Mucosa of descending colon (tissue), 3 donors: Measurements from ENCODE around the gene TSPAN5. TPM values are rescaled to one million over a fixed set of nuclear protein-coding genes. Genes with fewer than 3 reads are reported as not detected.
A peak's percentile ranks its signal among the peaks of the same experiment; 100 is the strongest.

ENCODE experiments used
- ATAC-seq: fragments of 200-7000 bp; cut with Tn5 transposase; one replicate; pipeline ENCODE4 v1.9.1; 2020; ENCODE audit warnings: mild to moderate bottlenecking, moderate library complexity
- DNase-seq, 3 donors: peaks; one replicate each; pipeline ENCODE4 v3.0.0-alpha.2; 2020
- H3K36me3 ChIP-seq: fragments of 200-600 bp; one replicate; pipeline ENCODE4 v1.8.0; 2021; ENCODE audit warnings: low read depth, mild to moderate bottlenecking
- H3K4me1 ChIP-seq: fragments of 200-600 bp; one replicate; pipeline ENCODE4 v1.8.0; 2021; ENCODE audit warnings: low read depth, mild to moderate bottlenecking
- H3K4me3 ChIP-seq: fragments of 200-600 bp; one replicate; pipeline ENCODE4 v1.8.0; 2021; ENCODE audit warnings: mild to moderate bottlenecking
- H3K9me3 ChIP-seq: fragments of 200-600 bp; one replicate; pipeline ENCODE4 v1.8.0; 2021; ENCODE audit warnings: mild to moderate bottlenecking
- intact Hi-C, 2 donors: fragments of 100-400 bp; cut with DNase I in 1 of 2; cut with micrococcal nuclease in 1 of 2; formaldehyde crosslinking; loops; one replicate each; pipeline versions ENCODE4 v1.11.0 to v1.11.1; 2022; cut with DNase I, micrococcal nuclease
- total RNA-seq, 3 donors: library from RNA; stranded (reverse); fragmentation: NEBNext Ultra II Directional in 2 of 3; extraction: Animal tissue kit (Norgen Biotek cat#: 25700) in 2 of 3; gene quantifications; one replicate each; pipeline versions ENCODE4 v1.2.1 to v1.2.4, GENCODE V29; 2021 to 2023
- TF ChIP-seq, protein P1 (sequence below): fragments of 200-600 bp; IDR thresholded peaks from one replicate; pipeline ENCODE4 v1.8.0; 2022; ENCODE audit warnings: antibody characterized with exemption, mild to moderate bottlenecking
- donor health status: DM: no; HTN: no; CAD: no; lungs with moderate emphysema.
- donor health status: DM: no; HTN: no; CAD: no.
- donor health status: DM: no; HTN: yes; CAD: no.

The TSPAN5 gene
- total RNA-seq, 3 donors from 2014 or later, result 3.9 to 11.8 (median 4.9) TPM

DNA sequence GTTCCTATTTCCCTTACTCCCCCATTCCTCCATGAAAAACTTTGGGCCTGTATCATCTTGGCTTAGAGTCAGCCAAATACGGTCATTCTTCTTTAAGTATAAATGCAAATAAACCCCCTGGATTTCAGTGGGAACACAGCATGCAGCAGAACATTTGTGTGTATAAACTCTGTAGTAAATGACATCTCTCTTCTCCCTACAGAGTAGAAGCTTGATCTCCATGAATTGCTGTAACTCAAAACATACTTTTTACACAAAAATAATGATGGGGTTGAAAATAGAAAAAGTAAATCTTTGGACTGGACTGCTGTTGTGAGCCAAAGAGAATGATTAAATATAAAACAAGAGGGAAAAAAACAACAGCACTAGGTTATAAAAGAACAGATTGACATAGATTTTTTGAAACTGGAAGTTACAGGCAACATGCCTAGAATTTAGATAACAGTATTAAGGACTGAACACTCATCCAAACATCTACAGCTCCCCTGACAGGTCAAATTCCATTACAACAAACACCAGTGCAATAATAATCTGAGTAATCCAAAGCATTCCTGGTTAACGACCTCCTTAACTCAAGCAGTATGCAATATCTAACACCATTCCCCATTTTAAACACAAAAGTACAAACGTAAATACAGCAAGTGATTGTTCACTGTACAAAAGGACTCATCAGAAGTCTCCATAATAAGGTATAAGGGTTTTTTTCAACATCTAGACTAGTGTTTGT lies 30.7 kb downstream of the TSPAN5 start:
- Histone ChIP-seq H3K36me3 (no peaks in the 10 kb centered on the region), H3K4me3 (no peak overlapping the region), H3K9me3 (no peaks in the 10 kb centered on the region), H3K4me1 (no peaks in the 10 kb centered on the region)
- intact Hi-C loops, result no loop called here
- TF ChIP-seq, protein P1, sequence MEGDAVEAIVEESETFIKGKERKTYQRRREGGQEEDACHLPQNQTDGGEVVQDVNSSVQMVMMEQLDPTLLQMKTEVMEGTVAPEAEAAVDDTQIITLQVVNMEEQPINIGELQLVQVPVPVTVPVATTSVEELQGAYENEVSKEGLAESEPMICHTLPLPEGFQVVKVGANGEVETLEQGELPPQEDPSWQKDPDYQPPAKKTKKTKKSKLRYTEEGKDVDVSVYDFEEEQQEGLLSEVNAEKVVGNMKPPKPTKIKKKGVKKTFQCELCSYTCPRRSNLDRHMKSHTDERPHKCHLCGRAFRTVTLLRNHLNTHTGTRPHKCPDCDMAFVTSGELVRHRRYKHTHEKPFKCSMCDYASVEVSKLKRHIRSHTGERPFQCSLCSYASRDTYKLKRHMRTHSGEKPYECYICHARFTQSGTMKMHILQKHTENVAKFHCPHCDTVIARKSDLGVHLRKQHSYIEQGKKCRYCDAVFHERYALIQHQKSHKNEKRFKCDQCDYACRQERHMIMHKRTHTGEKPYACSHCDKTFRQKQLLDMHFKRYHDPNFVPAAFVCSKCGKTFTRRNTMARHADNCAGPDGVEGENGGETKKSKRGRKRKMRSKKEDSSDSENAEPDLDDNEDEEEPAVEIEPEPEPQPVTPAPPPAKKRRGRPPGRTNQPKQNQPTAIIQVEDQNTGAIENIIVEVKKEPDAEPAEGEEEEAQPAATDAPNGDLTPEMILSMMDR, result no peak
- DNase-seq, result no peak
- ATAC-seq, result no peak

DNA sequence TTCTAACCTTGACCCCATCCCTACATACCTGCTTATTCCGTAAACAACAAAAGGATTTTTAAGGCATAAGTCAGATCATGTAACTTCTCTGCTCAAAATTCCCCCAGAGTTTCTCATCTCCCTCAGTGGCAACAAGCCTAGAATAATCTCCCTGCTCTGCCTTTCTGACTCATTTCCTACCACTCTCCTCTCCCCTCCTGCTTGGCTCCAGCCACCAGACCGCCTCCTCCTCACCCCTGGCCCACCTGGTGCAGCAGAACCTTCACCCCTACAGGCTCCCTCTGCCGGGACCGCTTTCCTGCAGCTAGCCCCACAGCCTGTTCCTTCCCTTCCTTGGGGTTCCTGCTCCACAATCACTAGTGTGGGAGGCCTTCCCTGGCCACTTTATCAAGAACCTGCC lies 32.1 kb downstream of the TSPAN5 start:
- intact Hi-C loops, result no loop called here
- ATAC-seq (peak; percentile 18), DNase-seq (no peak)
- no peaks in the 10 kb centered on the region for H3K9me3 ChIP-seq
- no peak overlapping the region for H3K4me3 ChIP-seq
- no peaks in the 10 kb centered on the region for H3K4me1 ChIP-seq
- TF ChIP-seq, protein P1, result no peak
- no peaks in the 10 kb centered on the region for H3K36me3 ChIP-seq

DNA sequence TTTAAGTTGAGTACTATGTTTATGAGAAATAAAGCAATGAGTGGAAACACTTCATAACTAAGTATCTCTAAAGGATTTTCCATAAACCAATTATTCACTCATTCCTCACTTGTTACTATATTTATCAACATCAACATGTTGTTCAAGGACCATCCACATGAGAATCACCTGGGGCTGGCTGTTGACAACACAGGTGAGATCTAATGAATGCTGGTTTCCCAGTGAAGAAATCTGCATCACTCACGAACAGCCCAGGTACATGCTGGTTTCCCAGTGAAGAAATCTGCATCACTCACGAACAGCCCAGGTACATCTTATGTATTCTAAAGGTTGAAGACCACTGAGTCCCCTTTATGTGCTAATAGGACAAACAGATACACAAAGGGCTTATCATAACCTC lies 32.5 kb downstream of the TSPAN5 start:
- Histone ChIP-seq H3K9me3 (no peaks in the 10 kb centered on the region), H3K4me3 (no peak overlapping the region), H3K36me3 (no peaks in the 10 kb centered on the region), H3K4me1 (no peaks in the 10 kb centered on the region)
- no peak for ATAC-seq
- intact Hi-C loops, result no loop called here
- TF ChIP-seq, protein P1, result no peak
- DNase-seq, result no peak

DNA sequence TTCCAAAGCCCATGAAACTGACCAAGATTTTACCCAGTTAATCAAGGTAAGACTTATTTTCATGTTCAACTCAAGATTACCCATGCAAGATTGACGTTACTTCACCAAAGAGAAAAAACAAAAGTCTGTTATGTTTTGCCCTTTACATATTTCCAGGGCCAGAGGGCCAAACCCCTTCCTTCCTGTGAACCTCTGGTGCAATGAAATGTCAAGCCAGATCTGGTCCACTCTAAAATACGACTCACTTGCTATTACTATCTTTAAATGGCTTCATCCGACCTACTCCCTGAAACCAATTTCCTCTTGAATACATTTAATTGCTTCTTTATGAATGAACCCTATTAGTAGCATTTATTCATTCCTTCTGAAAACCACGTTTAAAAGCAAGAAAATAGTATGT lies 33.0 kb downstream of the TSPAN5 start:
- H3K9me3 ChIP-seq, result no peaks in the 10 kb centered on the region
- no peaks in the 10 kb centered on the region for H3K36me3 ChIP-seq
- no peak overlapping the region for H3K4me3 ChIP-seq
- DNase-seq (no peak), ATAC-seq (no peak)
- TF ChIP-seq, protein P1, result no peak
- intact Hi-C loops, result no loop called here
- no peaks in the 10 kb centered on the region for H3K4me1 ChIP-seq

DNA sequence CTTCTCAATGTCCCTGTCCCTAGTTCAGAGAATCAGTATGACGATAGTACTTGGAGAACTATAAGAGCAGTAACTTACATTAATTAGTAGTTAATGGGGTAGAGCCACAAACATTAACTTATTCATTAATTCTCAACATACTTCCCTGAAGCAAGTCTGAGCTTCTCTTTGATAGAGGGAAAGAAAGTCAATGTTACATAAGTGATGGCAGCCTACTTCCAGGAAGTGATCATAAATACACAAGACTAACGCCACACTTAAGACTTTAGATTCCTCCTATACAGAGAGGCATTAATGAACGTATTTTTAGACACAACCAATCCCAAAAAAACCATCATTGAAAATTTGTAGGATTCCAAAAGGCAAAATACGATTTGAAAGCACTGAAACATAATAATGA lies 33.8 kb downstream of the TSPAN5 start:
- Histone ChIP-seq H3K36me3 (no peaks in the 10 kb centered on the region), H3K4me1 (no peaks in the 10 kb centered on the region), H3K9me3 (no peaks in the 10 kb centered on the region), H3K4me3 (no peak overlapping the region)
- intact Hi-C loops, result no loop called here
- TF ChIP-seq, protein P1, result no peak
- ATAC-seq (no peak), DNase-seq (no peak)
